ENCODE data around the gene RPL27A. TPM values are rescaled to one million over a fixed set of nuclear protein-coding genes. Genes with fewer than 3 reads are reported as not detected.

Gene RPL27A
- total RNA-seq, 1 donor, result 965 TPM

DNA sequence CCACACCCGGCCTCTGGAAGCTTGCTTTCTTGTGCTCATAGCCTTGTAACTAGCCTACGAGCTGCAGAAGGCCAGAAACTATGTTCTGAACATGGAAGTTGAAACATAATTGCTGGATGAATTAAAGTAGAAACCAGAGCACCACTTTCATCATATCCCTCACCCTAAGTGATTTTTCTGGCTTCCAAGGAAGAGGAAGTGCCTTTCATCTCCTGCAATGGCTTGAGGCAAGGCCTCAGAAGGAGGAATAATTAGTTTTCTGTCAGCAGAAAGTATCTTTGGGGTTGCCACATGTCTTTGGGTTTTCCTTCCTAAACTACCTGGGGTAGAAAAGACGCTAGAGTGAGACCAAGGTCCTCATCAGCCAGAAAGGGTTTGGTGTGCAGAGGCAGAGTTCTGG is 14.5 kb downstream of the RPL27A start:
- no peak for DNase-seq (ENCODE audit: low read depth)
- H3K4me3 ChIP-seq (ENCODE audit: low read depth, low read length), result no peak overlapping the region
- TF ChIP-seq, protein P1, sequence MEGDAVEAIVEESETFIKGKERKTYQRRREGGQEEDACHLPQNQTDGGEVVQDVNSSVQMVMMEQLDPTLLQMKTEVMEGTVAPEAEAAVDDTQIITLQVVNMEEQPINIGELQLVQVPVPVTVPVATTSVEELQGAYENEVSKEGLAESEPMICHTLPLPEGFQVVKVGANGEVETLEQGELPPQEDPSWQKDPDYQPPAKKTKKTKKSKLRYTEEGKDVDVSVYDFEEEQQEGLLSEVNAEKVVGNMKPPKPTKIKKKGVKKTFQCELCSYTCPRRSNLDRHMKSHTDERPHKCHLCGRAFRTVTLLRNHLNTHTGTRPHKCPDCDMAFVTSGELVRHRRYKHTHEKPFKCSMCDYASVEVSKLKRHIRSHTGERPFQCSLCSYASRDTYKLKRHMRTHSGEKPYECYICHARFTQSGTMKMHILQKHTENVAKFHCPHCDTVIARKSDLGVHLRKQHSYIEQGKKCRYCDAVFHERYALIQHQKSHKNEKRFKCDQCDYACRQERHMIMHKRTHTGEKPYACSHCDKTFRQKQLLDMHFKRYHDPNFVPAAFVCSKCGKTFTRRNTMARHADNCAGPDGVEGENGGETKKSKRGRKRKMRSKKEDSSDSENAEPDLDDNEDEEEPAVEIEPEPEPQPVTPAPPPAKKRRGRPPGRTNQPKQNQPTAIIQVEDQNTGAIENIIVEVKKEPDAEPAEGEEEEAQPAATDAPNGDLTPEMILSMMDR (IDR thresholded peaks at IDR 0.05; ENCODE audit: insufficient read depth, low read length), result no peak

GRCh38 chr11:8698379-8698851 is 15.8 kb downstream of the RPL27A start:
- TF ChIP-seq, protein P1 (IDR thresholded peaks at IDR 0.05; ENCODE audit: insufficient read depth, low read length), result no peak
- no peak for DNase-seq (ENCODE audit: low read depth)
- H3K4me3 ChIP-seq (ENCODE audit: low read depth, low read length), result no peak overlapping the region

- DNase-seq (ENCODE audit: low read depth), result no peak
- TF ChIP-seq, protein P1 (IDR thresholded peaks at IDR 0.05; ENCODE audit: insufficient read depth, low read length), result no peak
- no peak overlapping the region for H3K4me3 ChIP-seq (ENCODE audit: low read depth, low read length)
These were observed 16.4 kb downstream of the RPL27A start for GRCh38 chr11:8698917-8699441.

DNA sequence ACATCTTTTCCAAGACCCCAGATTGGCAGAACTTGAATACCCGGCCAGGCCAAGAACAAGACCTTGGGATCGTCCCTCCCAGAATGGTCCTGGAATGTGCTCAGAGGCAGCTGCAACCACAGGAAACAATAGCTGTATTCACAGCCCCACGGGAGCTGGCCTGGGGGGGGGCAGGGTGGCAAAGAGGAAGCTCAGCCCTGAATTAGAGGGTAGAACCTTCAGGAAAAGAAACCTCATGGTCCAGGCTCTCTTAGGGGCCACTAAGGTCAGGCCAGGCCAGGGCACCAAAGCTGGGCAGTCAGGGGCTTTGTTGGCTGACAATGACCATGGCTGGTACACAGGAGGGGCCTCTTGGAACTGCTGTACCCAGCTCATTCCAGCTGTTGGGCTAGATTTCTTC is 17.3 kb downstream of the RPL27A start:
- TF ChIP-seq, protein P1 (IDR thresholded peaks at IDR 0.05; ENCODE audit: insufficient read depth, low read length), result no peak
- peak; percentile 63 for DNase-seq (ENCODE audit: low read depth)
- H3K4me3 ChIP-seq (ENCODE audit: low read depth, low read length), result no peak overlapping the region

- TF ChIP-seq, protein P1 (IDR thresholded peaks at IDR 0.05; ENCODE audit: insufficient read depth, low read length), result no peak
- DNase-seq (ENCODE audit: low read depth), result no peak
- H3K4me3 ChIP-seq (ENCODE audit: low read depth, low read length), result no peak overlapping the region
These were observed 19.5 kb downstream of the RPL27A start for GRCh38 chr11:8701891-8702597.

- H3K4me3 ChIP-seq (ENCODE audit: low read depth, low read length), result no peak overlapping the region
- DNase-seq (ENCODE audit: low read depth), result no peak
- TF ChIP-seq, protein P1 (IDR thresholded peaks at IDR 0.05; ENCODE audit: insufficient read depth, low read length), result no peak
These were observed 20.0 kb downstream of the RPL27A start for GRCh38 chr11:8702598-8702915.

All from fibroblast of the aortic adventitia (primary cell).